HEK293T (cell line): ENCODE data around the gene NFAT5.
"Not testable (repeated sequence)": the region's sequence is repeated elsewhere in the genome, so short reads cannot be mapped to it uniquely, and the experiment has no call there.

Experiments
- BHLHE40 ChIP-seq: fragments of 450-650 bp; IDR thresholded peaks from 2 replicates; pipeline ENCODE4 v1.6.1; 2016; ENCODE audit warnings: mild to moderate bottlenecking, moderate library complexity, borderline replicate concordance
- ELF4 ChIP-seq: fragments of 450-650 bp; IDR thresholded peaks from 2 replicates; pipeline ENCODE4 v1.6.1; 2017; ENCODE audit warnings: antibody characterized with exemption
- FOXA1 ChIP-seq: fragments of 450-650 bp; IDR thresholded peaks from 2 replicates; pipeline ENCODE4 v1.6.1; 2016; ENCODE audit warnings: mild to moderate bottlenecking
- FOXK2 ChIP-seq: fragments of 450-650 bp; IDR thresholded peaks from 2 replicates; pipeline ENCODE4 v1.6.1; 2016; ENCODE audit warnings: mild to moderate bottlenecking
- FOXM1 ChIP-seq: fragments of 450-650 bp; IDR thresholded peaks from 2 replicates; pipeline ENCODE4 v1.6.1; 2017; ENCODE audit warnings: mild to moderate bottlenecking, borderline replicate concordance
- NFRKB ChIP-seq: fragments of 450-650 bp; IDR thresholded peaks from 2 replicates; pipeline ENCODE4 v1.6.1; 2016; ENCODE audit warnings: mild to moderate bottlenecking, moderate library complexity
- SP1 ChIP-seq: fragments of 450-650 bp; IDR thresholded peaks from 2 replicates; pipeline ENCODE4 v1.6.1; 2017
- SUZ12 ChIP-seq: fragments of 450-650 bp; IDR thresholded peaks from 2 replicates; pipeline ENCODE4 v1.6.1; 2016; ENCODE audit warnings: mild to moderate bottlenecking
- TF ChIP-seq, protein P1 (sequence below): fragments of 450-650 bp; IDR thresholded peaks from 2 replicates; pipeline ENCODE4 v1.6.1; 2016

DNA sequence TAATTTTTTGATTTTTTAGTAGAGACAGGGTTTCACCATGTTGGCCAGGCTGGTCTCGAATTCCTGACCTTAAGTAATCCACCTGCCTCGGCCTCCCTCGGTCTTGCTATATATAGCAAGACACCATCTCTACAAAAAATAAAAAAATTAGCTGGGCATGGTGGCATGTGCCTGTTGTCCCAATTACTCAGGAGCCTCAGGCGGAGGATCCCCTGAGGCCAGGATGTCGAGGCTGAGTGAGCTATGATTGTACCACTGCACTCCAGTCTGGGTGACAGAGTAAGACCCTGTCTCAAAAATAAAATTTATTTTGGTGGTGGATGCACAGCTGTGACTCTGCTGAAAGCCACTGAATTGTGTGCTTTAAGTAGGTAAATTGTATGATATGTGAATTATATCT, 18.7 kb downstream of the NFAT5 start:
- not testable (repeated sequence) for TF ChIP-seq BHLHE40, FOXA1, FOXK2, FOXM1, NFRKB, ELF4, SP1, SUZ12
- TF ChIP-seq, protein P1, sequence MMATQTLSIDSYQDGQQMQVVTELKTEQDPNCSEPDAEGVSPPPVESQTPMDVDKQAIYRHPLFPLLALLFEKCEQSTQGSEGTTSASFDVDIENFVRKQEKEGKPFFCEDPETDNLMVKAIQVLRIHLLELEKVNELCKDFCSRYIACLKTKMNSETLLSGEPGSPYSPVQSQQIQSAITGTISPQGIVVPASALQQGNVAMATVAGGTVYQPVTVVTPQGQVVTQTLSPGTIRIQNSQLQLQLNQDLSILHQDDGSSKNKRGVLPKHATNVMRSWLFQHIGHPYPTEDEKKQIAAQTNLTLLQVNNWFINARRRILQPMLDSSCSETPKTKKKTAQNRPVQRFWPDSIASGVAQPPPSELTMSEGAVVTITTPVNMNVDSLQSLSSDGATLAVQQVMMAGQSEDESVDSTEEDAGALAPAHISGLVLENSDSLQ: not testable (repeated sequence)
